ENCODE measurements around the gene SVOP.

- TF ChIP-seq CTCF (IDR thresholded peaks at IDR 0.05) = no peak
- TF ChIP-seq EP300 (IDR thresholded peaks at IDR 0.05) = no peak
- TF ChIP-seq POLR2A (IDR thresholded peaks at IDR 0.05) = no peak
- TF ChIP-seq POLR2AphosphoS5 (IDR thresholded peaks at IDR 0.05) = no peak
These were observed 37.6 kb downstream of the SVOP start for GRCh38 chr12:108983227-108983626.
